LHCN-M2 (cell line): Measurements from ENCODE around the gene ZNF554. TPM values are rescaled to one million over a fixed set of nuclear protein-coding genes. Genes with fewer than 3 reads are reported as not detected.

Source experiments
- DNase-seq: peaks from one replicate; pipeline ENCODE4 v3.0.0-alpha.2; 2012; ENCODE audit warnings: low read depth
- total RNA-seq: library from RNA; depleted of rRNA; stranded (reverse); fragments of >200 nt; gene quantifications from 2 replicates; pipeline ENCODE4 v1.2.3, GENCODE V29; 2014

ZNF554 gene
- total RNA-seq, 1 experiment from 2014 or later: 2.5 TPM

GRCh38 chr19:2827022-2827421 lies 7.4 kb downstream of the ZNF554 start:
- DNase-seq: no peak

GRCh38 chr19:2827840-2828489 lies 8.3 kb downstream of the ZNF554 start:
- DNase-seq: no peak

GRCh38 chr19:2834294-2834871 lies 14.7 kb downstream of the ZNF554 start:
- no peak for DNase-seq

- no peak for DNase-seq
Measured at GRCh38 chr19:2837430-2837829, 17.8 kb downstream of the ZNF554 start.

GRCh38 chr19:2840794-2841791 lies 21.4 kb downstream of the ZNF554 start, which contains the start of gene ZNF555:
TSS of gene ZNF555 (plus strand) at chr19:2841475. CDS start at chr19:2841573, 98 bp downstream.
- DNase-seq: peak; percentile 99

GRCh38 chr19:2841855-2842574 lies 22.3 kb downstream of the ZNF554 start:
- no peak for DNase-seq

GRCh38 chr19:2845107-2845506 lies 25.4 kb downstream of the ZNF554 start:
- no peak for DNase-seq

- DNase-seq: peak; percentile 89
Measured at GRCh38 chr19:2846180-2846894, 26.7 kb downstream of the ZNF554 start.

- no peak for DNase-seq
Measured at GRCh38 chr19:2847507-2847906, 27.8 kb downstream of the ZNF554 start.

- DNase-seq: peak; percentile 96
Measured at GRCh38 chr19:2848616-2849015, 28.9 kb downstream of the ZNF554 start.

- no peak for DNase-seq
Measured at GRCh38 chr19:2850256-2850925, 30.7 kb downstream of the ZNF554 start.

- DNase-seq: no peak
Measured at GRCh38 chr19:2852598-2852997, 32.9 kb downstream of the ZNF554 start.

GRCh38 chr19:2853015-2853606 lies 33.4 kb downstream of the ZNF554 start:
- peak; percentile 9 for DNase-seq

- no peak for DNase-seq
Measured at GRCh38 chr19:2854849-2855248, 35.2 kb downstream of the ZNF554 start.

GRCh38 chr19:2856457-2857050 lies 36.9 kb downstream of the ZNF554 start:
- DNase-seq: no peak

- DNase-seq: no peak
Measured at GRCh38 chr19:2858864-2859263, 39.2 kb downstream of the ZNF554 start.

- DNase-seq: no peak
Measured at GRCh38 chr19:2863816-2864215, 44.1 kb downstream of the ZNF554 start.

GRCh38 chr19:2865334-2866100 lies 45.8 kb downstream of the ZNF554 start:
- no peak for DNase-seq
